Aortic smooth muscle cell (primary cell): ENCODE results near the gene HOOK1. TPM values are rescaled to one million over a fixed set of nuclear protein-coding genes. Genes with fewer than 3 reads are reported as not detected.

ENCODE experiments used
- total RNA-seq: library from RNA; depleted of rRNA; stranded (reverse); fragments of >200 nt; gene quantifications from 2 replicates; pipeline ENCODE4 v1.2.3, GENCODE V29; 2014

Gene HOOK1
- 0.06 TPM in 1 of 2 replicates, not detected in the other for total RNA-seq

GRCh38 chr1:59814901-59815825 lies at the start of gene HOOK1:
TSS of gene HOOK1 (plus strand) at chr1:59814949. CDS start at chr1:59815118, 169 bp downstream.

Other genes with a start within 250 kb of the HOOK1 start
- 0.12 and 0.13 TPM in 2 replicates for gene CYP2J2, start 111.8 kb downstream of the HOOK1 start, total RNA-seq